NT2/D1 (cell line): Measurements from ENCODE around the gene HIBADH.

ENCODE experiments used
- DNase-seq: peaks from one replicate; pipeline ENCODE4 v3.0.0-alpha.2; 2011; ENCODE audit warnings: low read depth, low spot score
- H3K27me3 ChIP-seq: 2 replicates; pipeline ENCODE4 v1.6.0; 2011; ENCODE audit warnings: mild to moderate bottlenecking; ENCODE audit not compliant: insufficient read length, insufficient read depth
- H3K36me3 ChIP-seq: 2 replicates; pipeline ENCODE4 v1.6.1; 2011; ENCODE audit warnings: mild to moderate bottlenecking, low read length, mixed read lengths; ENCODE audit not compliant: insufficient read depth, insufficient read length
- H3K4me1 ChIP-seq: 2 replicates; pipeline ENCODE4 v1.5.1; 2011; ENCODE audit not compliant: insufficient read depth, insufficient read length
- H3K4me3 ChIP-seq: 2 replicates; pipeline ENCODE4 v1.5.1; 2011; ENCODE audit warnings: low read depth; ENCODE audit not compliant: insufficient read length
- H3K9ac ChIP-seq: 2 replicates; pipeline ENCODE4 v1.6.0; 2011; ENCODE audit warnings: low read depth; ENCODE audit not compliant: insufficient read length
- H3K9me3 ChIP-seq: 2 replicates; pipeline ENCODE4 v1.5.1; 2011; ENCODE audit warnings: mild to moderate bottlenecking, low read length; ENCODE audit not compliant: insufficient read depth
- SUZ12 ChIP-seq: IDR thresholded peaks from 2 replicates; pipeline ENCODE4 v1.6.1; 2011; ENCODE audit not compliant: insufficient read length, insufficient read depth; ENCODE audit errors: extremely low read depth
- YY1 ChIP-seq: IDR thresholded peaks from 2 replicates; pipeline ENCODE4 v1.6.1; 2011; ENCODE audit not compliant: insufficient read length, insufficient read depth
- ZNF274 ChIP-seq: IDR thresholded peaks from 2 replicates; pipeline ENCODE4 v1.6.1; 2011; ENCODE audit warnings: mild to moderate bottlenecking, low read depth, low read length

Gene HIBADH

GRCh38 chr7:27689150-27689549 is 26.5 kb upstream of the HIBADH start:
- Histone ChIP-seq H3K4me3 (no peak overlapping the region), H3K9ac (no peak overlapping the region), H3K9me3 (no peaks in the 10 kb centered on the region), H3K36me3 (no peaks in the 10 kb centered on the region), H3K27me3 (no peaks in the 10 kb centered on the region), H3K4me1 (no peaks in the 10 kb centered on the region)
- TF ChIP-seq YY1 (no peak), SUZ12 (no peak), ZNF274 (no peak)
- DNase-seq, result no peak

GRCh38 chr7:27688646-27689045 is 26.0 kb upstream of the HIBADH start:
- no peaks in the 10 kb centered on the region for H3K27me3 ChIP-seq
- no peaks in the 10 kb centered on the region for H3K36me3 ChIP-seq
- no peaks in the 10 kb centered on the region for H3K4me1 ChIP-seq
- TF ChIP-seq YY1, result no peak
- no peak for TF ChIP-seq SUZ12
- no peak for TF ChIP-seq ZNF274
- no peak for DNase-seq
- H3K9ac ChIP-seq, result no peak overlapping the region
- H3K4me3 ChIP-seq, result no peak overlapping the region
- H3K9me3 ChIP-seq, result no peaks in the 10 kb centered on the region

GRCh38 chr7:27688056-27688455 is 25.4 kb upstream of the HIBADH start:
- Histone ChIP-seq H3K36me3 (no peaks in the 10 kb centered on the region), H3K9ac (no peak overlapping the region), H3K27me3 (no peaks in the 10 kb centered on the region), H3K9me3 (no peaks in the 10 kb centered on the region), H3K4me3 (no peak overlapping the region), H3K4me1 (no peaks in the 10 kb centered on the region)
- DNase-seq, result no peak
- no peak for TF ChIP-seq YY1
- TF ChIP-seq SUZ12, result no peak
- no peak for TF ChIP-seq ZNF274

- Histone ChIP-seq H3K9me3 (no peaks in the 10 kb centered on the region), H3K4me1 (no peaks in the 10 kb centered on the region), H3K36me3 (no peaks in the 10 kb centered on the region), H3K9ac (no peak overlapping the region), H3K4me3 (no peak overlapping the region), H3K27me3 (no peaks in the 10 kb centered on the region)
- TF ChIP-seq ZNF274 (no peak), YY1 (no peak), SUZ12 (no peak)
- no peak for DNase-seq
Measured at GRCh38 chr7:27686315-27686714, 23.6 kb upstream of the HIBADH start.

GRCh38 chr7:27685893-27686292 is 23.2 kb upstream of the HIBADH start:
- H3K4me3 ChIP-seq, result no peak overlapping the region
- no peaks in the 10 kb centered on the region for H3K4me1 ChIP-seq
- H3K36me3 ChIP-seq, result no peaks in the 10 kb centered on the region
- H3K9me3 ChIP-seq, result no peaks in the 10 kb centered on the region
- no peaks in the 10 kb centered on the region for H3K27me3 ChIP-seq
- H3K9ac ChIP-seq, result no peak overlapping the region
- DNase-seq, result no peak
- no peak for TF ChIP-seq YY1
- TF ChIP-seq ZNF274, result no peak
- no peak for TF ChIP-seq SUZ12

- no peaks in the 10 kb centered on the region for H3K4me1 ChIP-seq
- DNase-seq, result no peak
- no peak for TF ChIP-seq SUZ12
- no peak for TF ChIP-seq YY1
- TF ChIP-seq ZNF274, result no peak
Measured at GRCh38 chr7:27685209-27685608, 22.5 kb upstream of the HIBADH start.

GRCh38 chr7:27684491-27684890 is 21.8 kb upstream of the HIBADH start:
- TF ChIP-seq YY1, result no peak
- no peak for TF ChIP-seq SUZ12
- TF ChIP-seq ZNF274, result no peak

More at GRCh38 chr7:27685209-27685608, 22.5 kb upstream of the HIBADH start:
- H3K9ac ChIP-seq, result no peak overlapping the region
- H3K36me3 ChIP-seq, result no peaks in the 10 kb centered on the region
- H3K9me3 ChIP-seq, result no peaks in the 10 kb centered on the region
- no peak overlapping the region for H3K4me3 ChIP-seq
- H3K27me3 ChIP-seq, result no peaks in the 10 kb centered on the region

GRCh38 chr7:27680610-27681009 is 17.9 kb upstream of the HIBADH start:
- Histone ChIP-seq H3K4me1 (no peaks in the 10 kb centered on the region), H3K36me3 (no peaks in the 10 kb centered on the region), H3K4me3 (no peak overlapping the region), H3K9ac (no peak overlapping the region), H3K27me3 (no peaks in the 10 kb centered on the region), H3K9me3 (no peaks in the 10 kb centered on the region)
- TF ChIP-seq ZNF274 (no peak), YY1 (no peak), SUZ12 (no peak)
- no peak for DNase-seq

More at GRCh38 chr7:27684491-27684890, 21.8 kb upstream of the HIBADH start:
- Histone ChIP-seq H3K4me1 (no peaks in the 10 kb centered on the region), H3K36me3 (no peaks in the 10 kb centered on the region), H3K9me3 (no peaks in the 10 kb centered on the region), H3K9ac (no peak overlapping the region), H3K4me3 (no peak overlapping the region), H3K27me3 (no peaks in the 10 kb centered on the region)
- no peak for DNase-seq
